Glutamatergic neuron (in vitro differentiated cells): ENCODE measurements around the gene MAST4. TPM values are rescaled to one million over a fixed set of nuclear protein-coding genes. Genes with fewer than 3 reads are reported as not detected.

Source experiments
- DNase-seq: peaks from one replicate; pipeline ENCODE4 v3.0.0; 2022
- H3K27ac Mint-ChIP-seq: one replicate; pipeline ENCODE4 v1.8.0; 2020; ENCODE audit warnings: mild to moderate bottlenecking, mixed read lengths, inconsistent platforms; ENCODE audit not compliant: unreplicated experiment
- H3K27me3 Mint-ChIP-seq: one replicate; pipeline ENCODE4 v1.8.0; 2020; ENCODE audit warnings: mild to moderate bottlenecking, moderate library complexity, mixed read lengths, inconsistent platforms; ENCODE audit not compliant: unreplicated experiment
- H3K36me3 Mint-ChIP-seq: one replicate; pipeline ENCODE4 v1.8.0; 2020; ENCODE audit warnings: mild to moderate bottlenecking, mixed read lengths, inconsistent platforms; ENCODE audit not compliant: unreplicated experiment
- H3K4me1 Mint-ChIP-seq: one replicate; pipeline ENCODE4 v1.8.0; 2020; ENCODE audit warnings: mild to moderate bottlenecking, low read depth, mixed read lengths, inconsistent platforms; ENCODE audit not compliant: unreplicated experiment
- H3K4me3 Mint-ChIP-seq: one replicate; pipeline ENCODE4 v1.8.0; 2020; ENCODE audit warnings: mild to moderate bottlenecking, mixed read lengths, inconsistent platforms; ENCODE audit not compliant: unreplicated experiment
- H3K9me3 Mint-ChIP-seq: one replicate; pipeline ENCODE4 v1.8.0; 2020; ENCODE audit warnings: mild to moderate bottlenecking, moderate library complexity, mixed read lengths, inconsistent platforms; ENCODE audit not compliant: unreplicated experiment
- CTCF ChIP-seq: fragments of 200-600 bp; sonication (generic); IDR thresholded peaks from one replicate; pipeline ENCODE4 v1.5.0; 2021; ENCODE audit not compliant: partially characterized antibody, unreplicated experiment
- total RNA-seq: library from RNA; stranded (reverse); fragmentation: NEBNext Ultra II Directional; extraction: Animal tissue kit (Norgen Biotek cat#: 25700); gene quantifications from one replicate; pipeline ENCODE4 v1.2.1, GENCODE V29; 2021; ENCODE audit not compliant: unreplicated experiment

Gene MAST4
- total RNA-seq, 1 donor from 2014 or later, result 11.5 TPM

- Mint-ChIP-seq H3K27me3 (peaks cover 4% of the 10 kb centered on the region), H3K36me3 (no peaks in the 10 kb centered on the region), H3K4me3 (no peak overlapping the region)
Observed at GRCh38 chr5:66603164-66603563, 7.0 kb downstream of the MAST4 start.

GRCh38 chr5:66603881-66604280 lies 7.7 kb downstream of the MAST4 start:
- no peak for DNase-seq
- Mint-ChIP-seq H3K4me3 (no peak overlapping the region), H3K36me3 (no peaks in the 10 kb centered on the region), H3K9me3 (no peaks in the 10 kb centered on the region), H3K27ac (no peak overlapping the region), H3K4me1 (no peaks in the 10 kb centered on the region), H3K27me3 (no peaks in the 10 kb centered on the region)
- TF ChIP-seq CTCF, result no peak

More at GRCh38 chr5:66603164-66603563, 7.0 kb downstream of the MAST4 start:
- no peak for TF ChIP-seq CTCF
- Mint-ChIP-seq H3K9me3 (no peaks in the 10 kb centered on the region), H3K27ac (no peak overlapping the region), H3K4me1 (no peaks in the 10 kb centered on the region)
- DNase-seq, result no peak

- H3K4me1 Mint-ChIP-seq, result no peaks in the 10 kb centered on the region
- DNase-seq, result no peak
- no peaks in the 10 kb centered on the region for H3K9me3 Mint-ChIP-seq
- no peak overlapping the region for H3K27ac Mint-ChIP-seq
- TF ChIP-seq CTCF, result no peak
- no peaks in the 10 kb centered on the region for H3K27me3 Mint-ChIP-seq
- no peak overlapping the region for H3K4me3 Mint-ChIP-seq
- no peaks in the 10 kb centered on the region for H3K36me3 Mint-ChIP-seq
Observed at GRCh38 chr5:66606713-66607112, 10.5 kb downstream of the MAST4 start.

- no peaks in the 10 kb centered on the region for H3K9me3 Mint-ChIP-seq
- no peak overlapping the region for H3K27ac Mint-ChIP-seq
- H3K4me1 Mint-ChIP-seq, result no peaks in the 10 kb centered on the region
- no peaks in the 10 kb centered on the region for H3K27me3 Mint-ChIP-seq
- TF ChIP-seq CTCF, result no peak
- no peak overlapping the region for H3K4me3 Mint-ChIP-seq
- no peaks in the 10 kb centered on the region for H3K36me3 Mint-ChIP-seq
- DNase-seq, result no peak
Observed at GRCh38 chr5:66608501-66608900, 12.3 kb downstream of the MAST4 start.

- no peak overlapping the region for H3K27ac Mint-ChIP-seq
- H3K27me3 Mint-ChIP-seq, result no peaks in the 10 kb centered on the region
- peaks cover 4% of the 10 kb centered on the region for H3K4me1 Mint-ChIP-seq
- H3K4me3 Mint-ChIP-seq, result no peak overlapping the region
- DNase-seq, result no peak
- no peaks in the 10 kb centered on the region for H3K9me3 Mint-ChIP-seq
- no peak for TF ChIP-seq CTCF
- H3K36me3 Mint-ChIP-seq, result no peaks in the 10 kb centered on the region
Observed at GRCh38 chr5:66609615-66610014, 13.4 kb downstream of the MAST4 start.
